H1 (cell line): ENCODE data around the gene MRGPRE. TPM values are rescaled to one million over a fixed set of nuclear protein-coding genes. Genes with fewer than 3 reads are reported as not detected.

ENCODE experiments used
- CTCF ChIA-PET: fragments of 300-600 bp; sonication (Branson Sonifier 250); formaldehyde crosslinking; loops from one replicate; lab custom pipeline; 2021; ENCODE audit not compliant: partially characterized antibody; lab: Charles Lee
- POLR2A ChIA-PET: fragments of 300-600 bp; sonication (Branson Sonifier 250); formaldehyde crosslinking; loops from one replicate; lab custom pipeline; 2021; ENCODE audit warnings: inconsistent platforms; ENCODE audit not compliant: partially characterized antibody; lab: Charles Lee
- DNase-seq, 2 experiments: peaks; one replicate each; pipeline versions ENCODE4 v3.0.0 to v3.0.0-alpha.2; 2010 to 2022; ENCODE audit warnings: low spot score in 2 of 2, low read depth in 1 of 2, mixed read lengths in 1 of 2
- FAIRE-seq: peaks from 2 replicates; lab custom pipeline; 2011; peaks lifted over from hg19 to GRCh38; lab: Jason Lieb, UNC
- H2AFZ ChIP-seq: 2 replicates; pipeline ENCODE4 v1.8.1; 2012; ENCODE audit warnings: low read length, inconsistent platforms
- H2AK5ac ChIP-seq: 2 replicates; pipeline ENCODE4 v1.6.1; 2013; ENCODE audit warnings: low read depth, low read length
- H2BK120ac ChIP-seq: replicated peaks from 2 replicates; pipeline ENCODE3; 2013; ENCODE audit warnings: low read depth, low read length, inconsistent platforms
- H2BK12ac ChIP-seq: 2 replicates; pipeline ENCODE4 v1.6.1; 2013; ENCODE audit warnings: low read depth, low read length
- H2BK15ac ChIP-seq: 2 replicates; pipeline ENCODE4 v1.6.1; 2013; ENCODE audit warnings: low read length
- H2BK20ac ChIP-seq: 2 replicates; pipeline ENCODE4 v1.6.1; 2013; ENCODE audit warnings: low read length
- H2BK5ac ChIP-seq: 2 replicates; pipeline ENCODE4 v1.6.1; 2013; ENCODE audit warnings: low read depth, low read length
- H3K14ac ChIP-seq: 2 replicates; pipeline ENCODE4 v1.6.1; 2013; ENCODE audit warnings: inconsistent platforms; ENCODE audit not compliant: insufficient read length
- H3K18ac ChIP-seq: 2 replicates; pipeline ENCODE4 v1.6.1; 2013; ENCODE audit warnings: low read length; ENCODE audit errors: extremely low read depth
- H3K23ac ChIP-seq: 2 replicates; pipeline ENCODE4 v1.6.1; 2013; ENCODE audit warnings: inconsistent platforms; ENCODE audit not compliant: insufficient read length
- H3K23me2 ChIP-seq: 2 replicates; pipeline ENCODE4 v1.6.1; 2013; ENCODE audit warnings: low read depth, low read length
- H3K27ac ChIP-seq: 2 replicates; pipeline ENCODE4 v1.6.1; 2011; ENCODE audit warnings: low read depth, low read length, inconsistent platforms
- H3K27me3 ChIP-seq, 4 experiments: replicated peaks in 1 of 4; 1 replicate in 1 of 4; 2 replicates in 3 of 4; pipeline versions ENCODE4 v1.6.1 to v1.8.1; 2011 to 2013; ENCODE audit warnings: low read length in 3 of 4, mild to moderate bottlenecking in 3 of 4, inconsistent platforms in 2 of 4, mixed read lengths in 2 of 4, moderate library complexity in 1 of 4; ENCODE audit not compliant: control insufficient read depth in 3 of 4, insufficient read depth in 3 of 4; ENCODE audit errors: extremely low read depth in 1 of 4
- H3K36me3 ChIP-seq, 4 experiments: 2 replicates each; pipeline versions ENCODE4 v1.6.1 to v1.8.1; 2011 to 2013; ENCODE audit warnings: mild to moderate bottlenecking in 4 of 4, low read length in 3 of 4, moderate library complexity in 2 of 4, control low read depth in 1 of 4, inconsistent platforms in 1 of 4; ENCODE audit not compliant: insufficient read depth in 4 of 4, control insufficient read depth in 2 of 4
- H3K4ac ChIP-seq: replicated peaks from 2 replicates; pipeline ENCODE3; 2013; ENCODE audit warnings: low read length, low read depth, mixed read lengths, inconsistent platforms; ENCODE audit not compliant: insufficient read length
- H3K4me1 ChIP-seq, 4 experiments: replicated peaks in 1 of 4; 1 replicate in 1 of 4; 2 replicates in 3 of 4; pipeline versions ENCODE4 v1.6.1 to v1.8.1; 2011 to 2013; ENCODE audit warnings: low read length in 3 of 4, inconsistent platforms in 2 of 4, mixed read lengths in 1 of 4; ENCODE audit not compliant: insufficient read depth in 4 of 4, control insufficient read depth in 3 of 4
- H3K4me2 ChIP-seq, 2 experiments: 2 replicates each; pipeline versions ENCODE4 v1.6.1 to v1.8.1; 2011 to 2013; ENCODE audit warnings: low read depth in 2 of 2, low read length in 2 of 2, control low read depth in 1 of 2, inconsistent platforms in 1 of 2, mild to moderate bottlenecking in 1 of 2; ENCODE audit not compliant: insufficient read depth in 1 of 2
- H3K4me3 ChIP-seq, 4 experiments: fragments of 200-600, 300-600 bp in 1 of 4; sonication (generic), shearing (Covaris generic), sonication (Bioruptor Twin) in 1 of 4; 2 replicates each; pipeline versions ENCODE4 v1.5.1 to v1.8.1; 2011 to 2016; ENCODE audit warnings: low read length in 4 of 4, low read depth in 3 of 4, control low read depth in 2 of 4, inconsistent platforms in 2 of 4, mild to moderate bottlenecking in 2 of 4, mixed read lengths in 1 of 4, moderate library complexity in 1 of 4; ENCODE audit not compliant: insufficient read depth in 2 of 4; ENCODE audit errors: extremely low read depth in 1 of 4
- H3K56ac ChIP-seq: replicated peaks from 2 replicates; pipeline ENCODE3; 2013; ENCODE audit warnings: low read depth, mild to moderate bottlenecking, mixed read lengths, low read length, inconsistent platforms; ENCODE audit not compliant: insufficient read length
- H3K79me1 ChIP-seq: 2 replicates; pipeline ENCODE4 v1.6.1; 2013; ENCODE audit warnings: low read depth, low read length, control low read depth
- H3K79me2 ChIP-seq, 2 experiments: 2 replicates each; pipeline versions ENCODE4 v1.6.1 to v1.8.1; 2012 to 2013; ENCODE audit warnings: low read length in 2 of 2, mild to moderate bottlenecking in 2 of 2, inconsistent platforms in 1 of 2; ENCODE audit not compliant: insufficient read depth in 2 of 2, control insufficient read depth in 1 of 2
- H3K9ac ChIP-seq, 4 experiments: replicated peaks in 1 of 4; 1 replicate in 1 of 4; 2 replicates in 3 of 4; pipeline versions ENCODE4 v1.6.1 to v1.8.1; 2011 to 2013; ENCODE audit warnings: low read depth in 3 of 4, low read length in 3 of 4, control low read depth in 2 of 4, mild to moderate bottlenecking in 2 of 4, moderate library complexity in 2 of 4, inconsistent platforms in 1 of 4; ENCODE audit errors: extremely low read depth in 1 of 4
- H3K9me3 ChIP-seq, 2 experiments: 2 replicates each; pipeline versions ENCODE4 v1.6.1 to v1.8.1; 2012 to 2013; ENCODE audit warnings: mild to moderate bottlenecking in 2 of 2, moderate library complexity in 2 of 2, control low read depth in 1 of 2, inconsistent platforms in 1 of 2, low read depth in 1 of 2, low read length in 1 of 2, mixed read lengths in 1 of 2; ENCODE audit not compliant: insufficient read depth in 2 of 2
- H4K20me1 ChIP-seq, 2 experiments: replicated peaks in 1 of 2; 2 replicates each; pipeline versions ENCODE3 to v1.8.1; 2011 to 2013; ENCODE audit warnings: inconsistent platforms in 2 of 2, low read length in 2 of 2, mild to moderate bottlenecking in 1 of 2; ENCODE audit not compliant: insufficient read depth in 2 of 2, control insufficient read depth in 1 of 2
- H4K5ac ChIP-seq: 2 replicates; pipeline ENCODE4 v1.6.1; 2013; ENCODE audit warnings: low read length, low read depth, mixed read lengths, inconsistent platforms; ENCODE audit not compliant: insufficient read length
- H4K8ac ChIP-seq: 2 replicates; pipeline ENCODE4 v1.8.0; 2013; ENCODE audit warnings: mild to moderate bottlenecking, moderate library complexity, low read length, inconsistent platforms; ENCODE audit not compliant: insufficient read depth; ENCODE audit errors: extremely low read depth
- H4K91ac ChIP-seq: replicated peaks from 2 replicates; pipeline ENCODE3; 2013; ENCODE audit warnings: low read length, mixed read lengths, inconsistent platforms; ENCODE audit not compliant: insufficient read length
- FOSL1 ChIP-seq: IDR thresholded peaks from 2 replicates; pipeline ENCODE4 v1.6.1; 2011; ENCODE audit warnings: mild to moderate bottlenecking, low read depth, low read length, moderate library complexity; ENCODE audit not compliant: insufficient read depth
- GTF2F1 ChIP-seq: IDR thresholded peaks from 2 replicates; pipeline ENCODE4 v1.6.1; 2012; ENCODE audit warnings: low read depth, low read length, improper control_type of control experiment, borderline replicate concordance
- JUN ChIP-seq: IDR thresholded peaks from 2 replicates; pipeline ENCODE4 v1.6.1; 2011; ENCODE audit warnings: low read depth, mild to moderate bottlenecking, improper control_type of control experiment, low read length
- POLR2AphosphoS5 ChIP-seq: IDR thresholded peaks from 2 replicates; pipeline ENCODE4 v1.6.1; 2011; ENCODE audit warnings: low read depth, low read length
- POU5F1 ChIP-seq: IDR thresholded peaks from 2 replicates; pipeline ENCODE4 v1.6.1; 2011; ENCODE audit warnings: low read depth, mild to moderate bottlenecking, low read length, moderate library complexity
- WGBS, 2 experiments: shearing (Covaris generic) in 1 of 2; methylation state at CpG; one replicate each; pipeline versions ENCODE4 v1.1.6 to v1.1.7; 2013 to 2015; ENCODE audit warnings: low lambda C conversion rate in 2 of 2, mixed read lengths in 2 of 2, inconsistent platforms in 1 of 2, low coverage in 1 of 2, missing lambda C conversion rate in 1 of 2; ENCODE audit not compliant: insufficient replicate concordance in 2 of 2, insufficient coverage in 1 of 2, insufficient read length in 1 of 2; ENCODE audit errors: extremely low coverage in 1 of 2, missing lambda C conversion rate in 1 of 2; 5-methylcytosine and 5-hydroxymethylcytosine counted together
- polyA plus RNA-seq, 7 experiments: library from polyadenylated mRNA; depleted of rRNA in 3 of 7; stranded (reverse) in 5 of 7; unstranded in 2 of 7; fragments of >200 nt in 5 of 7; fragments of 200-250 nt in 2 of 7; gene quantifications; 1 replicate in 5 of 7; 2 replicates in 1 of 7; 4 replicates in 1 of 7; pipeline versions ENCODE4 v1.2.1 to v1.2.3, GENCODE V29; 2011 to 2013; ENCODE audit warnings: missing spikeins in 2 of 7, mixed read lengths in 2 of 7
- total RNA-seq: library from RNA; stranded (reverse); fragmentation: NEBNext Ultra II Directional; extraction: Animal tissue kit (Norgen Biotek cat#: 25700); gene quantifications from 2 replicates; pipeline ENCODE4 v1.2.1, GENCODE V29; 2021
- TF ChIP-seq, protein P1 (sequence below), 3 experiments: IDR thresholded peaks; 1 replicate in 2 of 3; 2 replicates in 1 of 3; pipeline versions ENCODE4 v1.5.1 to v1.6.1; 2011; ENCODE audit warnings: low read length in 3 of 3, mild to moderate bottlenecking in 3 of 3, inconsistent platforms in 2 of 3, low read depth in 1 of 3, moderate library complexity in 1 of 3; ENCODE audit not compliant: insufficient read depth in 1 of 3; ENCODE audit errors: control extremely low read depth in 1 of 3

Gene MRGPRE
- total and polyA plus RNA-seq, 2 of the 8 experiments (the other 6 are each of a cell fraction or from before 2014, with no cell fraction given): not detected

DNA sequence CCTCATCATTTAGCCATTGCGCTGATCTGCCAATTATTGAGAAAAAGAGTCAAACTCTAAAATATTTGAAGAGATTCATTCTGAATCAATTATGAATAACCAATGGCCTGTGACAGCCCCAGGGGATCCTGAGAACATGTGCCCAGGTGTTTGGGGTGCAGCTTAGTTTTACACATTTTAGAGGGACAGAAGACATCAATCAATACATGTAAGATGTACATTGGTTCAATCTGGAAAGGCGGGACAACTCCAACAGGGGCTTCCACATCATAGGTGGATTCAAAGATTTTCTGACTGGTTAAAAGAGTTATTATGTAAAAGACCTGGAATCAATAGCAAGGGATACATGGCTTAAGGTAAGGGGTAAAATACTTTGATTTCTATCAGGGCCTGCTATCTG is 4.9 kb upstream of the MRGPRE start:
- Histone ChIP-seq H4K20me1 (peaks cover 0 to 2% of the 10 kb centered on the region in 2 experiments), H3K9me3 (peaks cover 0 to 1% of the 10 kb centered on the region in 2 experiments; a peak in 1 of 4 replicates), H3K14ac (no peak overlapping the region), H3K56ac (no peak overlapping the region), H2AK5ac (no peak overlapping the region), H2BK12ac (no peak overlapping the region), H3K79me2 (no peaks in the 10 kb centered on the region), H2BK15ac (no peak overlapping the region), H4K5ac (no peak overlapping the region), H4K8ac (no peak overlapping the region), H3K23ac (no peak overlapping the region), H2BK120ac (no peak overlapping the region), H2BK20ac (no peak overlapping the region), H3K18ac (no peak overlapping the region), H3K23me2 (no peaks in the 10 kb centered on the region), H4K91ac (no peak overlapping the region), H2BK5ac (no peak overlapping the region), H3K9ac (no peak overlapping the region), H3K36me3 (no peaks in the 10 kb centered on the region), H3K27ac (no peak overlapping the region), H3K4me1 (peaks cover 0 to 4% (median 3%) of the 10 kb centered on the region in 4 experiments; a peak in 4 of 7 replicates), H2AFZ (no peak overlapping the region), H3K4me2 (no peak overlapping the region), H3K27me3 (no peaks in the 10 kb centered on the region; a peak in 1 of 7 replicates), H3K4ac (no peak overlapping the region), H3K4me3 (no peak overlapping the region), H3K79me1 (no peaks in the 10 kb centered on the region)
- ChIA-PET CTCF (interaction anchor here (1.0 to 1.3 kb wide), 4 partner anchors 29 to 1642 kb away, joined by 3 to 4 read pairs (median 4); no protein-coding TSS in a partner anchor), POLR2A (interaction anchor here (1.1 kb wide), 1 partner anchor 30 kb away, joined by 3 read pairs; no protein-coding TSS in a partner anchor)
- 90% methylated on average over 2 of the region's 2 CpGs; no CpG with 5 or more reads in 1 of the 2 experiments for WGBS, 2 experiments
- TF ChIP-seq, protein P1, sequence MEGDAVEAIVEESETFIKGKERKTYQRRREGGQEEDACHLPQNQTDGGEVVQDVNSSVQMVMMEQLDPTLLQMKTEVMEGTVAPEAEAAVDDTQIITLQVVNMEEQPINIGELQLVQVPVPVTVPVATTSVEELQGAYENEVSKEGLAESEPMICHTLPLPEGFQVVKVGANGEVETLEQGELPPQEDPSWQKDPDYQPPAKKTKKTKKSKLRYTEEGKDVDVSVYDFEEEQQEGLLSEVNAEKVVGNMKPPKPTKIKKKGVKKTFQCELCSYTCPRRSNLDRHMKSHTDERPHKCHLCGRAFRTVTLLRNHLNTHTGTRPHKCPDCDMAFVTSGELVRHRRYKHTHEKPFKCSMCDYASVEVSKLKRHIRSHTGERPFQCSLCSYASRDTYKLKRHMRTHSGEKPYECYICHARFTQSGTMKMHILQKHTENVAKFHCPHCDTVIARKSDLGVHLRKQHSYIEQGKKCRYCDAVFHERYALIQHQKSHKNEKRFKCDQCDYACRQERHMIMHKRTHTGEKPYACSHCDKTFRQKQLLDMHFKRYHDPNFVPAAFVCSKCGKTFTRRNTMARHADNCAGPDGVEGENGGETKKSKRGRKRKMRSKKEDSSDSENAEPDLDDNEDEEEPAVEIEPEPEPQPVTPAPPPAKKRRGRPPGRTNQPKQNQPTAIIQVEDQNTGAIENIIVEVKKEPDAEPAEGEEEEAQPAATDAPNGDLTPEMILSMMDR (IDR thresholded peaks at IDR 0.05; ENCODE audit: control extremely low read depth in 1 of 3, insufficient read depth in 1 of 3, low read depth in 1 of 3, low read length in 3 of 3): no peak
- no peak for TF ChIP-seq POU5F1
- TF ChIP-seq FOSL1: no peak
- TF ChIP-seq POLR2AphosphoS5: no peak
- no peak for TF ChIP-seq GTF2F1
- TF ChIP-seq JUN: no peak
- DNase-seq (no peak), FAIRE-seq (no peak)
